ENCODE data around the gene DNAL4.
A peak's percentile ranks its signal among the peaks of the same experiment; 100 is the strongest.

Gene DNAL4

DNA sequence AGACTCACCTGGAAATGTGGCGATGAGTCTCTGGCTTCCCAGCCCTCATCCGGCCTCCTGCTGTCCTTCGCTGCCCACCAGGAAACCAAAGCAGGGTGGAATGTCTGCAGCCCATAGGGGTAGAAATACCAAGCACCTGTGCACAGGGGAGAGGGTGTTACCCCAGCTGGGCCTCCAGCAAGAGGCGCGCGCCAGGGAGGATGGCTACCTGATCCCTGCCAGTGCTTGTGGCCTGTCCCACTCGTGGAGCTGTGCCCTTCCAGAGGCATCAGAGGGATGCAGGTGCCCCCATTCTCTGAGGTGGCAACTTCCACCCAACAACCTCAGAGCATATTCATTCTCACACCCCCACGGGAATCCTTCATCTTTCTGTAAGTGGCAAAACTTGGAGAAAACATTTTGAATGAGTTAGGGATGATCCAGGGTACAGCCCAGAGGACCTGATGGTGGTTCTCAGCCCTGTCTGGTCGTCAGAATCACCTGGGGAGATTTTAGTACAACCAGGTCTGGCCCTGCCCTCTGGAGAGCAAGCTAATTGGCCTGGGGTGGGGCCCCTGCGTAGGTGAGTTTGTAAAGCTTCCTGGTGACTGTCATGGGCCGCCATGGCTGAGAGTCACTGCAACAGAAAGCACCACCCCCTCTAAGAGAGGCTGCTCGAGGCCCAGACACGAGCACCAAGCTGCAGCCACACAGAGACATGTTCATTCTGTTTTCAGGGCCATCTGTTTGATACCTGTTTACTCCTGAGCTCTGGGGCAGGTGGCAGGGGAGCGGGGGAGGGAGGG is 48.1 kb downstream of the DNAL4 start:
- DNase-seq (ENCODE audit: extremely low spot score, insufficient read length, low read depth) (no peak), FAIRE-seq (no peak)

DNA sequence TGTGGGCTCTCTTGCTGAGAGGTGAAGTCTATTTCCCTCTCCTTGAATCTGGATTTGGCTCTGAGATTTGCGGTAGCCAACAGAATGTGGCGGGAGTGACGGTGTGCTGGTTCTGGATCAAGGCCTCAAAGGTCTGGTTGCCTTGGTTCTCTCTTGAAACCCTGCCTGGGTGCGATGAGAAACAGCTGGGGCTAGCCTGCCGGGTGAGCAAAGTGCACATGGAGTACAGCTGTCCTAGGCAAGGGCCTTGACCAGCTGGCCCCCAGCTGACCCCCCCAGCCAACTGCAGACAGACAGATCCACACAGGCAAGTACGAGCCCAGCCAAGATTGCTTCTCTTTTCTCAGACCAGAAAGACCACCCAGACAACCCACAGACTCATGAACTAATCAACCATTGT is 49.0 kb downstream of the DNAL4 start:
- no peak for FAIRE-seq
- DNase-seq (ENCODE audit: extremely low spot score, insufficient read length, low read depth) = no peak

DNA sequence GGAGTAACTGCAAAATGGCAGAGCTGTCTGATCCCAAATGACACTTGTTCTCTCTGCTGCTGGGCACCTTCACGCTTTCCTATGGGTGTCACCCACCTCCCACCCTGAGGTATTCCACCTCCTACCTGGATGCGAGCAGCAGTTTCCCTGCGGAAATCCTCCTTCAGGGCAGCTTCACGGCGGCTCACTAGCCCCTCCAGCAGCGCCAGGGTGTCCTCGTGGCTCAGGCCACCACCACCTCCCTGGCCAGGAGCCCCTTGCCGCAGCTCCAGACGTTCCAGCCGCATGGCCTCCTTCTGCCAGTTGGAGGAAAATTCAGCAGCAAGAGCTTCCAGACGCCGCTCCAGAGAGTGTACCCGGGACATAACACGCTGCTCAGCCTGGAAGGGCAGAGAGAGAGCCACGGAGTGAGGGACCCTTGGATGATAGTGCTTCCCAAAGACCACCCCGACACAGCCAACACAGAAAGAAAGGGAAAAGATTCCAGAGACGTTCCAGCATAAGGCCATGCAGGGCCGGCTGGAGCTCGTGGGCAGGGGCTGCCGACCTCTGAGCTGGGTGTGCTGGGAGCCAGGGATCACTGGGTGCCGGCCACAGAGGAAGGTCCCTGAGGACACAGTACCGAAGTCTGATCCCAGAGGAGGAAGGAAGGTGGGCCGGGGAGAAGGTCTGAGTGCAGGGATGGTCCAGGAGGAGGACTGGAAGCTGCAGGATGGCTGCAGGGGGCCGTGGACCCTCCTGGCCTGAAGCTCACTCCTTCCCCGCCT is 51.6 kb downstream of the DNAL4 start:
- no peak for FAIRE-seq

DNA sequence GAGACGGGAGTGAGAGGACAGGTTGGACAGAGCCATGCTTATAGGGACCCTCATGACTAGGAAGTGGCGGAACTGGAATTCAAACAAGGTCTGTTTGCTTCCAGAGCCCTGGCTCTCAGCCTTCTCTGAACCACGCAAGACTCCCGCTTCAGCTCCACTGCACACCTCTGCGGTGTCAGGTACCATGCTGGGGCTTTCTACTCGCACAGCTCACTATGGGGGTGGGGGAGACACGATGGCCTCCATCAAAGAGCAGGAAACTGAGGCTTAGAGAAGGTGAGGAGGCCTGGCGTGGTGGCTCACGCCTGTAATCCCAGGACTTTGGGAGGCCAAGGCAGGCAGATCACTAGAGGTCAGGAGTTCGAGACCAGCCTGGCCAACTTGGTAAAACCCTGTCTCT is 52.4 kb downstream of the DNAL4 start:
- FAIRE-seq (no peak), DNase-seq (ENCODE audit: extremely low spot score, insufficient read length, low read depth) (no peak)

More for the DNA sequence above, 51.6 kb downstream of the DNAL4 start:
- no peak for DNase-seq (ENCODE audit: extremely low spot score, insufficient read length, low read depth)

DNA sequence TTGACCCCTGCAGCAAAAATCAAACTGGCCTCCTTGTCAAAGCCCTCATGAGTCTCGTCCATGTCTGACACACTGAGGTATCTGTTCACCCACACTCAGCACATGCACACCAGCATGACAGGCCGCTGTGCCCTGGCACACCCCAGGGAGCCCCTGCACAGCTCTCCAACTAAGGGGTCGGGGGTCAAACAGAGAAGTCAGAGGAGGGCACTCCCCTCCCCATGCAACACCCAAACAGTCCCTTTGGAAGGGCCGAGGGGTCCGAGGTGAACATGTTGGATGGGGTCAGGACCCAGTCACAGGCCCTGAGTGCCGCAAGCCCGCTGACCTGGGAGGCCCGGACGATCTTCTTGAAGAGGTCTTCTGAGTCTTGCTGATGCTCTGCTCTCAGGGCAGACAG is 52.8 kb downstream of the DNAL4 start:
- FAIRE-seq (no peak), DNase-seq (ENCODE audit: extremely low spot score, insufficient read length, low read depth) (no peak)

DNA sequence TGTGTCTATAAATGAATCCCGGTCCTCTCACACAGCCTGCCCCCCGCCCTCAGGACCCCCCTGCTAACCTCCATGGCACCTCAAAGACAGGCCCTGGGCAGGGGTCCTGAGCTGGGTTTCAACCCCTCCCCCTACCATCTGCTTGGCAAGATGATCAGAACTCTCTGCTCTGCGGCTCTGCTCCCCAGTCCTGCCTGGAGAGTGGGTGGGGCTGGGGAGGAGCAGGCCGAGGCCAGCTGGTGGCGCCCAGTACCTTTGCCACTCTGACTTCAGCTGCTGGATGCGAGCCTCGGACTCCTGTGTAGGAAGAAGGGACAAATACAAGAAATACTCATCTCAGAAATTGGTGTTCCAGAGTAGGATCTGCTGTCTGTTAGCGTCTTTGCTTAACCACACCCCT is 53.2 kb downstream of the DNAL4 start:
- no peak for DNase-seq (ENCODE audit: extremely low spot score, insufficient read length, low read depth)
- no peak for FAIRE-seq

DNA sequence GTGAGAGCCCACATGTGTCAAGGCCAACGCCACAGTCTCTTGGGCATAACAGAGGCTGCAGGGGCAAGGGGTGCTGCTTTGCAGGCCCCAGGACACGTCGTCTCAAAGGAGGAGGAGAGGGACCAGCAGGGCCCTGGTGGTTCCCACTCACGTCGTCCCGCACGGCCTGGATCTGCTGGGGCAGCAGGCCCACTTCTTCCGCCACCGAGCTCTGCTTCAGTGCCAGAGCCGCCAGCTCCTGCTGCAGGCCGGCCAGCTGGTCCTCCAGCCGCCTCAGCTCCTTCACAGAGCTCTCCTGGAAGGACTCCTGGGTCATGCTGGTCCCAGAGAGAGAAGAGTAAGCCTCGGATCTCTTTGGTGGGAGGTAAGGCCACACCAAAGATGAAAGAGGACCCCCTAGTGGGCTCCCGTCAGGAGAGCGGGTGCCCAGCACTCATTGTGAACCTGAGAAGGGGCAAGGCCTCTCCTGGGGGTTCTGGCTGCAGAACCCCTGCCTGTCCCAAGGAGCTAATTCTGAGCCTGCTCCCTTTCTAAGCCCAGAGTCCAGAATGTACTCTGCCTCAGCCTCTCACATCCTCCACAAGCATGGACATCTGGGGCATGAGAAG is 53.7 kb downstream of the DNAL4 start:
- FAIRE-seq (no peak), DNase-seq (ENCODE audit: extremely low spot score, insufficient read length, low read depth) (no peak)

DNA sequence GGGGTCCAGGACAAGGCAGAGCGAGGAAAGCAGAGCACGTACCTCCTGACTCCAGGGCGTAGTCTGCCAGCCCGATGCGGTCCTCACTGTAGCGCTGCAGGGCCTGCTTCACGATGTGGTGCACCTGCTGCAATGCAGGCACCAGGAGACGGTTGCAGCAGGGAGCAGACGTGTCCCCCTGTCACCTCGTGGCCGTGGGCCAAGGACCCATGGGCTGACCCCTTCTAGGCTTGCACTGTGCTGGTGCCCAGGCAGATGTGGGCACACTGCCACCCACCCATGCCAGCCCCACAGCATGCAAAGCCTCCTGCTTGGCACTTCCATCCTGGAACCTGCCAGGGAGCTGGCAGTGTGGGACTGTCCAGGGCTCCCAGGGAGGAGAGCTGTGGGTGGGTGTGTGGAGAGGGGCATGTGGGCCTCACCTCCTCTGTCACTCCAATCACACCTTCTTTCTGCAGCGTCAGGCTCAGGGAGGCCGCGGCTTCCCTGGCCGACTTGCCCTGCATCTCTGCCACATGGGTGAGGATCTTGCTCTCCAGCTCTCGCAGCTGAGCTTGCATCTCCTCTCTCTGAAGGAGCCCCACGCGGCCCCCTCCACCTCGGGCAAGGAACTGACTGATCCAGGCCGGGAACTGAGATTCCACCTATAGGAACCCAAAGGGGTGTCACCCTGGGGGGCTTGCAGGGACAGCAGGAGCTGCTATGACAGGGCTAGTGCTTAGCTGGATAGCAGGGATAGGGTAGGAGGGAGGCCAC is 54.5 kb downstream of the DNAL4 start:
- no peak for DNase-seq (ENCODE audit: extremely low spot score, insufficient read length, low read depth)
- no peak for FAIRE-seq

DNA sequence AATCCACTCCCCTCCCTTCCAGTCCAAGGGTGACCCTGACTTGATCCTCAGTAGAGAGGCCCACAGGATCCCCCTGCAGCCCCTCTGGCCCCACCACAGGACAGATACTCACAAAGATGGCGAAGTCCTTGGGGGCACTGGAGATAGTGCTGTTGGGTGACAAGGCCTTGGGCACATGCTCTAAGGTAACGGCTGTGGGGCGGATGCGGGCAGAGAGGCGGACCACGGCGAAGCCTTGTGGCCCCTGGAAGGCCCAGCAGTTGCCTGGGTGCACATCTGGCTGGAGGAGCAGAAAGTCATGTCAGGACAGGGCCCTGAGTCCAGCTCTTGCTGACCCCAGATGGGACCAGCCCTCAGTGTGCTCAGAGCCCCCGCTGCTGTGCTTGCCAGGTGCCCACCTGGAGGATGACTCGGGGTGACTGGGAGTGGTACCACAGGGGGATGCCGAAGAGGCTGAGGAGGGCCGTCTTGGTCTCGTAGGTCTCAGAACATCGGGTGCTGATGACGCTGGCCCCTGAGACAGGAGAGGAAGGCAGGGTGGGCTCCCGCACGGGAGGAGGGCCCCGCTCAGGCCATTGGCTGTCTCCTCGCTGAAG is 55.4 kb downstream of the DNAL4 start:
- no peak for FAIRE-seq
- no peak for DNase-seq (ENCODE audit: extremely low spot score, insufficient read length, low read depth)

DNA sequence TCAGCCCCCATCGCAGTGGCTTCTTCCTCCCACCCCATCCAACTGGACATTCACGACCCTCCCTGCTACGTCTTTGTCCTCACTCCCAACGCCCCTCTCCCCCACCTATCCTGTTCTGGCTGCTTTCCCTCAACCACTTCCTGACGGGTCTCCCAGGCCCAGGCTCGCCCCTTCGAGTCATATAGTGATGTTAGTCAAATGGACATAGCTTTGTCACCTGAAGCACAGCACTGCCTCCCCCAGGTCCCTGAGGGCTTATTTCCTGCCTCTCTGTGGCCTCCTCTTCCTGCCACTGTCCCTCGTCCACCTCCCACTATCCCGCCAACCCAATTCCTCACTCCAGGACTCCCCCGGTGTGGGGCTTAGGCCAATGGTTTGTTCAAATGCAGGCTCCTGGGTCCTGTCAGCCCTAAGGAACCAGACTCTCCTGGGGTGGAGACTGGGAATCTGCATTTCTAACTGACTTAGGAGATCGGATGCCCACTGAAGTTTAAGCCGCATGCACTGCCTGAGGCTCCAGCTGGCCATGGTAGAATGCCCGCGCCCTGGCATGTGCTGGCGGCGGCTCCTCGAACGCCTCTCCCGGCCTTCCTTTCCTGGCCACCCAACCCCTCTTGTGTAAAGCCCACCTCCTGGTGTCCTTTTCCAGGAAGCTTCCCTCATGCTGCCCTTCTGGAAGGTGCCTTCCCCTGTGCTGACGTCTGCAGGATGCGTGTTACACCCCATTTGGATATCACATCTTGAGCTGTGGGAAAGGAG is 56.5 kb downstream of the DNAL4 start:
- no peak for FAIRE-seq
- DNase-seq (ENCODE audit: extremely low spot score, insufficient read length, low read depth) = no peak

DNA sequence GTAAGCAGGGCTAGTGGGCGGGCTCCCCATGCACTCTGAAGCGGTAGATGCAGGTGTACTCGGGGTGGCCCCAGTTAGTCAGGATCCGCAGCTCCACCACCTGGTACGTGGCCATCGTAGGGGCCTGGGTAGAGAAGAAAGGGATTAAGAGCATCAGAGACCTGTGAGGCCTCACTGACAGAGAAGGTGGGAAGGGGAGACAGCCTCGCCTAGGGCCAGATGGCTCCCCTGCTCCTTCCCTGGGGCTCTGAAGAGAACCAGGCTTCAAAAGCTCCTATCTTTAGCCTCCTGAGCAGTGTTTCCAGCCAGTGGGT is 57.7 kb downstream of the DNAL4 start:
- FAIRE-seq = no peak

DNA sequence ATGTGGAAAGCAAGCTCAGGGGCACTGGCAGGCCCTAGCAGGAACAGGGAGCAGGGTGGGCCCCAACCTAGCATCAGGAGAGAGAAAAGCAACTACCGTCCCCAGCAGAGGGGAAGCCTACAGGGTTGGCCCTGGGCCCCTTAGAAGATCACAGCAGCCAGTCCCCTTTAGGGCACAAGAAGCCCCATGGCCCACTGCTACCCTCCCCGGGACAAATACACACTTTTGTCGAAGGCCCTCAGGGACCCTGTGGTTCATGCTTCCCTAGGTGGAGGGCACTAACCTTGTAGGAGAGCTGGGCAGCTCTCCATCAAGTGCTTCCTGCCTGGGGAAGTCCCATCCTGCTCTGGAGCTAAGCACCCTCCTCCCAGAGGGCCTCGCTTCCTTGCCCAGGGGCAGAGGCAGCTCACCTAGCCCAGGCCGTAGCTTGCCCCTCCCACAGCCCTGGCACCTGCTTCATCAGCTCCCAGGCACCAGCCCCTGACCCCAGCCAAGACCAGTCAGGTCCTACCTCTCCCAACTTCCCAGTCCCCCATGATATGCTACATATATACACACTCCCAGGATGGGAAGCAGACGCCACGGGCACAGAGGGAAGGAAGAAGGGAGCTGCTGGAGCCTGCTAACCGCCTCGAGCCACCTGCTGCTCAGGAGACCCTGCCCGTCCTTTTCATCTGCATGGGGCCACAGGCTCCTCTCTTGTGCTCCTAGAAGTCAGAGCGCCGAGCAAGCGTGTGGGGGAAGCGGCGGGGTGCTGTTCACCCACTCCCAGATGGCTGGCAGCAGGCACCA is 58.3 kb downstream of the DNAL4 start:
- peak; percentile 51 for FAIRE-seq
- DNase-seq (ENCODE audit: extremely low spot score, insufficient read length, low read depth) = no peak

More for the DNA sequence above, 57.7 kb downstream of the DNAL4 start:
- DNase-seq (ENCODE audit: extremely low spot score, insufficient read length, low read depth) = no peak

DNA sequence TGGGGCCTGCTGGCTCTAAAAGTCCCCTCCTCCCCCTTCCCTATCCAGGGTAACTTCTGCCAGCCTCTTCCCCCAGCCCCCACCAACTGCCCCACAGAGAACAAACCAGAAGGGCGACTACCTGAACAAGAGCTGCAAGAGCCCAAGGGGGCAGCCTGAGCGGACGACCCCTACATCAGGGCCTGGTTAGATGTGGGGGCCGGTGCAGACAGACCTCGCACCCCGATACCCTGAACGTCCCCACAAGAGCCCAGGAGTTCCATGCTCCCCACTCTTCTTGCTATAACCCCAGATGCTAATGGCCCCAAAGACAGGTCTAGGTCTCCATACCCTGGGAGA is 58.8 kb downstream of the DNAL4 start:
- FAIRE-seq = no peak
- DNase-seq (ENCODE audit: extremely low spot score, insufficient read length, low read depth) = no peak

DNA sequence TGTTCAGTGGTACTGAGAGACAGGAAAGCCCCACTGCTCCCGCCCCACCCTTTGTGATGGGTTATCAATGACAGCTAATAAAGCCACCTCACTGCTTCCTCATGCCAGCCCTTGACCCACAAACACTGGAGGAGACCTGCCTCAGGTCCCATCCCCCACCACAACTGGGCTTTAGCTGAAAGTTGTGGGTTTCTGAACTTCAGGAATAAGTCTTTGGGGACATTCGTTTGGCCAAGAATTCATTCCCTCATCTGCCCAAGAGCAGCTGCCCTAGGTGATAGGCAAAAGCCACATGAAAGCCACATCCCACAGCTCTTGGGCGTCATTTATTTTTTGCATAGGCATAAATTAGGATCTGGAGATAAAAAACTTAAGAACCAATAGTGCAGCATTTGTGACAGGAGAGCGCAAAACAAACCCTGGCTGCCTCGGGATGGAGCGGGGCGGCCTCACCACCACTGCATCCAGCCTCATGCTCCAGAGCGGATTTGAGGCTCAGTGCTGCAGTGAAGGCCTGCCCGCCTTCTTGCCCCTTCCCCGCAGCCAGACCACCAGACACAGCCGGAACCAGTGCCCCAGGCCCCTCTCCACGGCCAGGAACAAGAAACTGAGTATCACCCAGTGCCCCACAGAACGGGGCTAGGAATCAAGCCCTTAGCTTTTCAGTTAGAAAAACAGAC is 59.4 kb downstream of the DNAL4 start:
- DNase-seq (ENCODE audit: extremely low spot score, insufficient read length, low read depth) (no peak), FAIRE-seq (no peak)

DNA sequence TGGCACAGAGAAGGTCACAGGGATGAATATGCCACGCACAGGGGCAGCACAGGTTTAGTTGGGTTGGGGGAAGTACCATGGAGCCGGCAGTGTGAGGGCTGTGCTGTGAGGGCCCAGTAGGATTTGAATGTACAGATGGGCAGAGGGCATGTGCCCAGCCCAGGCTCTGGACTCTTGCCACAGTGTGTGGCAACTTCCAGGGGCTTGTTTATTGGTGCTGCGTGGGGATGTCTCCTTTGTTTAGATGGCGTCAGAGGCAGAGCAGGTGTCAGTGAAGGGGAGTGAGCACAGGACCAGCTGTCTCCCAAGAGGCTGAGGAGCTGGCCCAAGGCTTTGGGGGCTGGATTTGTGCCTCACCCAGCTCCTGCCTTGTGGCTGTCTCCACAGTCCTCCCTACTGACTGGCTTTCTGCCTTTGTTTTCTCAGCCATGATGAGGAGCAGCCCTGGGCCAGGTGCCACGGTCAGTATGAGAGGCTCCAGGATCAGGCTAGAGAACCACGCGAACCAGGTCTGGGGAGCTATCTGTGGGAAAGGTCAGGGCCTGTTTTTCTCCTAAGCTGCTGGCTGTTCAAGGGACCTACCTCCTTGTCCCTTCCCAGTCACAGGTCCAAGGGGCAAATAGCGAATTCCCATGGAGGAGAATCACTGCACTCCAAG is 60.1 kb downstream of the DNAL4 start:
- DNase-seq (ENCODE audit: extremely low spot score, insufficient read length, low read depth) (no peak), FAIRE-seq (no peak)

DNA sequence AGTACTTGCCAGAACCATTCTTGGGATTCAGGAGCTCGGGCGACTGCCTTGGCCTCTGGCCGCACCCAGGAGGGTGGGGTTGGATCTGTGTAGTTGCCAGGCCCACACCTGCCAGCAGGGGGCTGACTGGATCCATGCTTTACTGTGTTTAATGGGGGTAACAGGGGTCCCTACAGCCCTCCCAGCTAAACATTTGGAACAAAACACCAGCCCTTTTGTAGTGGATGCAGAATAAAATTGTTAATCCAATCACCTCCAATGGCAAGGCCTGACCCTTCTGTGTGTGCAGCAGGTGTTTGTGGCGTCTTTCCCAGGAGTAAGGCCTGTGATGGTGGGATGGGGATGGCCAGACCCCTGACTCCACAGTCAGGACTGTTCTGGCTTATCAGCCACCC is 60.6 kb downstream of the DNAL4 start:
- no peak for DNase-seq (ENCODE audit: extremely low spot score, insufficient read length, low read depth)
- FAIRE-seq = peak; percentile 56

DNA sequence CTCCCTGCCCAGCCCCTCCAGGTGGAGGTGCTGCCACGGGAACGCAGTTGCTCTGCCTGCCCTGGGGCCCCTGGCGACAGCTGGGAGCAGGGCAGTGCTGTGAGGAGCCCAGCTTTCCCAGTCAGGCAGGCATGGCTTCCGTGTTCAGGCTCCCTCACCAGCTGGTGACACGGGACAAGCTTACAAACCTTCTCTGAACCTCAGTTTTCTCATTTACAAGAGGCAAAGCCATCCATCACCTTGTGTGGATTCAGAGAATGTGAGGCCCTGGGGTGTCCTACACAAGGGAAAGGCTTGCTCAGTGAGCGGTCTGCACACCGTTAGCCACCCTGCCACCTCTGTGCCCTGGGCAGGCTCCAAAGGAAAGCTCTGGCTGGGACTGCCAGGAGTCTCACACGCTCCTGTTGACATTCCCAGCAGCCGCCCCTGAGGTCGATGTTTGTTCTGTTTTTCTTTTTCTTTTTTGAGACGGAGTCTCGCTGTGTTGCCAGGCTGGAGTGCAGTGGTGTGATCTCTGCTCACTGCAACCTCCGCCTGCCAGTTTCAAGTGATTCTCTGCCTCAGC is 61.6 kb downstream of the DNAL4 start:
- DNase-seq (ENCODE audit: extremely low spot score, insufficient read length, low read depth) (no peak), FAIRE-seq (no peak)

All from GM18507 (cell line).